GM12801 (cell line): ENCODE results near the gene RPL22.

Experiments
- TF ChIP-seq, protein P1 (sequence below): IDR thresholded peaks from one replicate; pipeline ENCODE4 v1.5.1; 2011; ENCODE audit warnings: control low read depth; ENCODE audit not compliant: insufficient read length; ENCODE audit errors: extremely low read depth

Gene RPL22

DNA sequence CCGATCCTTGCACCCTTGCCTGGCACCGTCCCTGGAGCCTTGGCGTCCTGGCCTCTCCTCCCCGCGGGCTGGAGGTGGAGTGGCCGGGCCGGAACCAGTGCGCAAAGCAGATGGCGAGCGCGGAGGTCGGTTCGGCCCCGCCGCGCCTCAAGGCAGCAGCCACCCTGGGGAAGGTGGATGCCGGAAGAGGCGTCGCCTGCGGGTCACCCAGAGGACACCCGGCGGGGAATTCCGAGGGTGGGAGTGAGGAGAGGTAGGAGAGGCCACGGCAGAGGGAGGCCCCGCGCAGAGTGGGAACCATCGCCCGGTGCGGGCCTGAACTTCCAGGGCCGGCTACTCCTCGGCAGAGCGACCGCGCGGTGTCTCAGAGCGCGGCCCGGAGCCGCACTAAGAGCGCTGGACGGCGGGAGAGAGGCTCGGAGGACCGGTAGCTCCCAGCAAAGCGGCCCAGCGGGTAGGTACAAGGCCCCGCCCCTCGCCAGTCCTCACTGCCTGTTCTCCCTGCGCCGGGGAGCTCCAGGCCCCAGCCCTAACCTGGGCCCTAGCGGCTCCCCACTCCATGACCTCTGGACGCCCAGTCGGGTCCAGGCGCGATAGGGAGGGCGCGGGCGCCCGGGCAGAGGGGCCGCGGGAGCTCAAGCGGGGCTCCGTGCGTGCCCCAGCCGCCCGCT, 6.6 kb upstream of the RPL22 start, which contains the start of gene RNF207:
Gene RNF207 (plus strand): TSS at position 271 of the 671 bp plus-strand sequence. CDS start 417 bp downstream, outside the sequence.
- TF ChIP-seq, protein P1, sequence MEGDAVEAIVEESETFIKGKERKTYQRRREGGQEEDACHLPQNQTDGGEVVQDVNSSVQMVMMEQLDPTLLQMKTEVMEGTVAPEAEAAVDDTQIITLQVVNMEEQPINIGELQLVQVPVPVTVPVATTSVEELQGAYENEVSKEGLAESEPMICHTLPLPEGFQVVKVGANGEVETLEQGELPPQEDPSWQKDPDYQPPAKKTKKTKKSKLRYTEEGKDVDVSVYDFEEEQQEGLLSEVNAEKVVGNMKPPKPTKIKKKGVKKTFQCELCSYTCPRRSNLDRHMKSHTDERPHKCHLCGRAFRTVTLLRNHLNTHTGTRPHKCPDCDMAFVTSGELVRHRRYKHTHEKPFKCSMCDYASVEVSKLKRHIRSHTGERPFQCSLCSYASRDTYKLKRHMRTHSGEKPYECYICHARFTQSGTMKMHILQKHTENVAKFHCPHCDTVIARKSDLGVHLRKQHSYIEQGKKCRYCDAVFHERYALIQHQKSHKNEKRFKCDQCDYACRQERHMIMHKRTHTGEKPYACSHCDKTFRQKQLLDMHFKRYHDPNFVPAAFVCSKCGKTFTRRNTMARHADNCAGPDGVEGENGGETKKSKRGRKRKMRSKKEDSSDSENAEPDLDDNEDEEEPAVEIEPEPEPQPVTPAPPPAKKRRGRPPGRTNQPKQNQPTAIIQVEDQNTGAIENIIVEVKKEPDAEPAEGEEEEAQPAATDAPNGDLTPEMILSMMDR = no peak

DNA sequence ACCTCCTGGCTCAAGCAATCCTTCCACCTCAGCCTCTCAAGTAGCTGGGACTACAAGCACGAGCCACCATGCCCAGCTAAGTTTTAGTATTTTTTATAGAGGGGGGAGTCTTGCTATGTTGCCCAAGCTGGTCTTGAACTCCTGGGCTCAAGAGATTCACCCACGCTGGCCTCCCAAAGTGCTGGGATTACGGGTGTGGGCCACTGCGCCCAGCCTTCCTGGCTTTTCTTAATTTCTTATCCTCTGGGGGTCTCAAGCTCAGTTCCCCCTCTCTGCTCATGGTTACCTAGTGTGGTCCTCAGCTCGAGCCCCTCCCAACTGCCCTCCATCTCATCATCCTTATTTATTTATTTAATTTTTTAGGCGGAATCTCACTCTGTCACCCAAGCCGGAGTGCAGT, 2.9 kb upstream of the RPL22 start:
- TF ChIP-seq, protein P1 = no peak

DNA sequence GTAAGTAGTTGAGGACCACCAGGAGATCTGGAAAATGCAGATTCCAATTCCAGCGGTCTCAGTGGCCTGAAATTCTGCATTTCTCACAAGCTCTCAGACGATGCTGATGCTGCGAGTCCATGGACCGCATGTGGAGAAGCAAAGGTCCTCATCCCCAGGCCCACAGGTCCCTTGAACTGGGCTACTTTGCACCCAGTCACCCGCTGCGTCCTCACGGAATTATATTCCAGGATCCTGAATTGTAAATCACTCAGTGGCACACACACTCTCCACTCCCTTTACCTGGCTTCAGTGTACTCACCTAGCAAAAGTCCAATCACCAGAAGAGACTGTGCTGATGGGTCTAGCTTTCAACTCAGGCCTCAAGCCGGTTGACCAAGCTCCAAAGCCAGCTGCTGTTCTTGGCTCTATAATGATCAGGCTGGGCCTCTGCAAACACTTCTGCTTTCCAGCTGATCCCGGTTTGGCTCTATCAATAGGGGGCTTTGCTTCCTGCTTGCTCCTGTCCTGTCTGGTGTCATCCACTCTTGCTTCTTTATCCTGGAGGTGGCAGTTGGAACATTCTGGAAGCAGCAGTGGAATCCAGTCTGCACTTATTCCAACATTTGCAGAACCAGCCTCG, 904 bp upstream of the RPL22 start:
- TF ChIP-seq, protein P1 = no peak

DNA sequence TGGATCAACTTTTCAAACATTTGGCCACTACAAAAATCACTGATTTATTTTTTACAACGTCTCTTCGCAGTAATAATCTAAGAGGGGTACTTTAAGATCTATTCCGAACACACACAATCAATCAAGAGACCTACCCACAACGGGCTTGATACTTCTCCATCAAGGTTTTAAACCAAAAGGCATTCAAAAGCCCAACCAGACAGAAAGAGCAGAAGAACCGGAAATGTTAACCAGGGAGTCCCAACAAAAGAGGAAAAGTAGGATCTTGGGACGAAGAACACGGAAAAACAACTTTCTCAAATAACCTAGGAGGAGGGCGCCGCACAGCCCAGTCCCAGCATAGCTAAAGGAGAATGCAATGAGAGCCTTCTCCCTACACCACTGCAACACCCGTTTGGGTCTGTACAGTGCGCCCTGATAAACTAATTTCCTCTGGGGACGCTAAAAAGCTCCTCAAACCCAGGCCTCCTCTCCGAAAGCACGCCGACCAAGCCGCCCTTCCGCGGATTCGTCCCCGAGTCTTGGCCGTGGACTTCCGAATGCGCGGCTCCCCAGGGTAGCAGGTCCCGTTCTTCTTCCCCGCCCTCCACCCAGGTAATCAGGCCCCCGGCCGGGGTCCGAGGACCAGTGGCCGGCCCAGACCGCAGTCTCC, 623 bp downstream of the RPL22 start:
- TF ChIP-seq, protein P1 = no peak

DNA sequence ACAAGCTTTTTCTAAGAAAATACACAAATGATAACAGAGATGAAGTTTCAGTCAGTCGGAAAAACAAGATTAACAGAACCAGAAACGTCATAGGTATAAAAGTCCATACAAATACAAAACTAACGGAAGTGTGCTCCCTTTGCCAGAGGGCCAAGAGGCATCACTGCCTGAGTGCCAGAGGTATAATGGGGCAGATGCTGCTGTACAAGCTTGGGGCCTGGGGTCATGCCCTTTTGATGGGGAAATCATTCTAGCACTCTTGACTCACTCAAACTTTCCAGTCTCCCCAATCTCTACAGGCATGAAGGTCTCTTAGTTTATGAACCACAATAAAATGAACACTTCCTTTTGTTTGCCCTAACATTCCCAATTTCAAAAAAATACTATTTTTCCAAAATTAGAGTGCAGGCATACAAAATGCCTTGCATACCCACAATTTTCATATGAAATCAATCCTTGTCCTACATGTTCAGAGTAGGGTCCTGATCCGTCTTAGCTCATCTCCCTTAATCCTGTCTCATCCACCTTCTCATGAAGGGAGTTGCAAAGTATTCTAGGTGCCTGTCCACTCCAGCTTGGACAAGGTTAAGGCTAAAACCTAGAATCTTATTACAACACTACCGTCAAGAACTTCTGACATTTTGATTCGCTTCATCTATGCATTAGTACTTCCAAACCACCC, 1.5 kb downstream of the RPL22 start:
- TF ChIP-seq, protein P1 = no peak

DNA sequence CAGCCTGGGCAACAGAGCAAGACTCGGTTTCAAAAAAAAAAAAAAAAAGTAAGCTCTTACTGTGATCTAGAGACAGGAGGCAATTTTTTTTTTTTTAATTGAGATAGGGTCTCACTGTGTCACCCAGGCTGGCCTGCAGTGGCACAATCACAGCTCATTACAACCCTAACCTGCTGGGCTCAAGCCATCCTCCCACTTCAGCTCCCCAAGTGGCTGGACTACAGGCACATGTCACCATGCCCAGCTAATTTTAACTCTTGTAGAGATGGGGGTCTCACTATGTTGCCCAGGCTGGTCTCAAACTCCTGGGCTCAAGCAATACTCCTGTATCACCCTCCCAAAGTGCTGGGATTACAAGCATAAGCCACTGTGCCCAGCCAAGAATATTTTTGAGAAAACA, 7.4 kb downstream of the RPL22 start:
- TF ChIP-seq, protein P1 = no peak

DNA sequence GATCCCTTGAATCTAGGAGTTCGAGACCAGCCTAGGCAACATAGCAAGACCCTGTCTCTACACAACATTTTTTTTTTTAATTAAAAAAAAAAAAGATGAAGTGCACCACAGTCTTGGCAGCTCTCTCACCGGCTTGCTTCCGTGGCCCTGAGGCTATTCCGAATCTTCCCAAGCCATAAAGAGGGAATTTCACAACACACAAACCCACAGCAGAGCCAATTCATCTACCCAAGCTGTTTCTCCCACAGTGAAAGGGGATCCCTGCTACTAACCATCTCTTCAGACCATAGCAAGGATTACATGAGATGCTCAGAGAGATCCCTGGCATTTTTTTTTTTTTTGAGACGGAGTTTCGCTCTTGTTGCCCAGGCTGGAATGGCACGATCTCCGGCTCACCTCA, 10.9 kb downstream of the RPL22 start:
- TF ChIP-seq, protein P1 = no peak
